Upper lobe of right lung (tissue), 1 donor: Measurements from ENCODE around the gene RFX1. TPM values are rescaled to one million over a fixed set of nuclear protein-coding genes. Genes with fewer than 3 reads are reported as not detected.
A peak's percentile ranks its signal among the peaks of the same experiment; 100 is the strongest.
"Not testable (repeated sequence)": the region's sequence is repeated elsewhere in the genome, so short reads cannot be mapped to it uniquely, and the experiment has no call there.

Experiments
- ATAC-seq: fragments of 200-7000 bp; cut with Tn5 transposase; one replicate; pipeline ENCODE4 v1.9.1; 2020; ENCODE audit warnings: mild to moderate bottlenecking, moderate library complexity
- DNase-seq: peaks from one replicate; pipeline ENCODE4 v3.0.0-alpha.2; 2020
- H3K27ac ChIP-seq: fragments of 200-600 bp; one replicate; pipeline ENCODE4 v1.8.0; 2022
- H3K27me3 ChIP-seq: fragments of 200-600 bp; one replicate; pipeline ENCODE4 v1.8.0; 2022; ENCODE audit warnings: mild to moderate bottlenecking
- H3K36me3 ChIP-seq: fragments of 200-600 bp; one replicate; pipeline ENCODE4 v1.8.0; 2022
- H3K4me1 ChIP-seq: fragments of 200-600 bp; one replicate; pipeline ENCODE4 v1.8.0; 2022
- H3K4me3 ChIP-seq: fragments of 200-600 bp; one replicate; pipeline ENCODE4 v1.8.0; 2022; ENCODE audit warnings: mild to moderate bottlenecking
- H3K9me3 ChIP-seq: fragments of 200-600 bp; one replicate; pipeline ENCODE4 v1.8.0; 2022
- CTCF ChIP-seq: fragments of 200-600 bp; IDR thresholded peaks from one replicate; pipeline ENCODE4 v1.8.0; 2022; ENCODE audit warnings: antibody characterized with exemption
- intact Hi-C: fragments of 100-400 bp; cut with DNase I; formaldehyde crosslinking; loops from one replicate; pipeline ENCODE4 v1.11.0; 2022
- total RNA-seq: library from RNA; stranded (reverse); fragmentation: NEBNext Ultra II Directional; extraction: Animal tissue kit (Norgen Biotek cat#: 25700); gene quantifications from one replicate; pipeline ENCODE4 v1.2.1, GENCODE V29; 2021
- donor health status: DM: no; HTN: yes; CAD: no; lungs with severe emphysema.

RFX1 gene
- total RNA-seq, 1 donor from 2014 or later = 17.8 TPM

GRCh38 chr19:14042659-14043608 lies 36.8 kb upstream of the RFX1 start:
- intact Hi-C loops, H3K9me3 ChIP-seq, H3K27me3 ChIP-seq, DNase-seq, H3K4me3 ChIP-seq, H3K4me1 ChIP-seq, H3K36me3 ChIP-seq: not testable (repeated sequence)
- H3K27ac ChIP-seq = peak overlapping the region; percentile 26
- peak; percentile 85 for ATAC-seq
- peak; percentile 56 for TF ChIP-seq CTCF

- DNase-seq (no peak), ATAC-seq (no peak)
- no peaks in the 10 kb centered on the region for H3K4me1 ChIP-seq
- no peak for TF ChIP-seq CTCF
- no peak overlapping the region for H3K27ac ChIP-seq
- H3K4me3 ChIP-seq = no peak overlapping the region
- H3K9me3 ChIP-seq = no peaks in the 10 kb centered on the region
- H3K27me3 ChIP-seq = no peaks in the 10 kb centered on the region
- H3K36me3 ChIP-seq = no peaks in the 10 kb centered on the region
- intact Hi-C loops = no loop called here
Measured at GRCh38 chr19:14039181-14039580, 33.1 kb upstream of the RFX1 start.

- intact Hi-C loops = no loop called here
- Histone ChIP-seq H3K4me3 (no peak overlapping the region), H3K36me3 (no peaks in the 10 kb centered on the region), H3K27ac (no peak overlapping the region), H3K9me3 (no peaks in the 10 kb centered on the region), H3K27me3 (no peaks in the 10 kb centered on the region), H3K4me1 (peaks cover 8% of the 10 kb centered on the region)
- DNase-seq (no peak), ATAC-seq (no peak)
- TF ChIP-seq CTCF = no peak
Measured at GRCh38 chr19:14035706-14036105, 29.6 kb upstream of the RFX1 start.

GRCh38 chr19:14035159-14035558 lies 29.0 kb upstream of the RFX1 start:
- H3K27me3 ChIP-seq, ATAC-seq, H3K36me3 ChIP-seq, H3K4me3 ChIP-seq, H3K4me1 ChIP-seq, DNase-seq, H3K27ac ChIP-seq, H3K9me3 ChIP-seq, intact Hi-C loops: not testable (repeated sequence)

GRCh38 chr19:14033946-14034345 lies 27.8 kb upstream of the RFX1 start:
- DNase-seq = no peak
- H3K27ac ChIP-seq = no peak overlapping the region
- no peaks in the 10 kb centered on the region for H3K27me3 ChIP-seq
- no peaks in the 10 kb centered on the region for H3K9me3 ChIP-seq
- intact Hi-C loops = no loop called here
- H3K4me3 ChIP-seq = no peak overlapping the region
- peaks cover 8% of the 10 kb centered on the region for H3K4me1 ChIP-seq
- no peak for TF ChIP-seq CTCF
- no peaks in the 10 kb centered on the region for H3K36me3 ChIP-seq
- ATAC-seq = no peak

- Histone ChIP-seq H3K4me3 (peak within 1 kb of the TSS; percentile 79), H3K9me3 (no peaks in the 10 kb centered on the region), H3K4me1 (peaks cover 8% of the 10 kb centered on the region), H3K27ac (peak within 1 kb of the TSS; percentile 88), H3K36me3 (no peaks in the 10 kb centered on the region), H3K27me3 (no peaks in the 10 kb centered on the region)
- TF ChIP-seq CTCF = peak; percentile 71
- intact Hi-C loops = no loop called here
- ATAC-seq (peak; percentile 89), DNase-seq (peak; percentile 86)
Measured at GRCh38 chr19:14031719-14032480, 25.8 kb upstream of the RFX1 start, which contains the start of gene IL27RA. Gene IL27RA (plus strand): TSS chr19:14031762. CDS start chr19:14031873, 111 bp downstream.
